HepG2 (cell line): ENCODE measurements around the gene KPNB1. TPM values are rescaled to one million over a fixed set of nuclear protein-coding genes. Genes with fewer than 3 reads are reported as not detected.
A peak's percentile ranks its signal among the peaks of the same experiment; 100 is the strongest.

Experiments
- CEBPG ChIP-seq: IDR thresholded peaks from 2 replicates; pipeline ENCODE4 v1.6.1; 2016
- HMG20A ChIP-seq: IDR thresholded peaks from 2 replicates; pipeline ENCODE4 v1.6.1; 2016; ENCODE audit warnings: borderline replicate concordance
- HNF1A ChIP-seq, 2 experiments: sonication (generic) in 1 of 2; formaldehyde crosslinking in 1 of 2; IDR thresholded peaks; 2 replicates each; pipeline versions ENCODE4 v1.4.0 to v1.6.1; 2016 to 2020; ENCODE audit warnings: borderline replicate concordance in 1 of 2, low read depth in 1 of 2, mild to moderate bottlenecking in 1 of 2, missing genetic modification reagents in 1 of 2
- JDP2 ChIP-seq: sonication (generic); formaldehyde crosslinking; IDR thresholded peaks from 2 replicates; pipeline ENCODE4 v1.8.1; 2022; ENCODE audit warnings: missing genetic modification reagents, borderline replicate concordance
- NCOA1 ChIP-seq: sonication (generic); formaldehyde crosslinking; IDR thresholded peaks from 2 replicates; pipeline ENCODE4 v1.9.0; 2021; ENCODE audit warnings: missing genetic modification reagents
- POLR2A ChIP-seq, 2 experiments: IDR thresholded peaks; 2 replicates each; pipeline ENCODE4 v1.6.1; 2011; ENCODE audit warnings: low read depth in 2 of 2, low read length in 2 of 2, mild to moderate bottlenecking in 1 of 2, moderate library complexity in 1 of 2; ENCODE audit not compliant: insufficient read depth in 1 of 2
- PPARG ChIP-seq: conservative IDR thresholded peaks from 2 replicates; pipeline ENCODE4 v1.6.1; 2016; ENCODE audit warnings: missing biosample characterization, missing genetic modification reagents
- SMARCE1 ChIP-seq: fragments of 450-650 bp; IDR thresholded peaks from 2 replicates; pipeline ENCODE4 v1.6.1; 2017; ENCODE audit warnings: borderline replicate concordance
- SNAPC5 ChIP-seq: sonication (generic); formaldehyde crosslinking; IDR thresholded peaks from 2 replicates; pipeline ENCODE4 v1.8.1; 2023; ENCODE audit warnings: mild to moderate bottlenecking, missing genetic modification reagents, borderline replicate concordance
- TIGD3 ChIP-seq: sonication (generic); formaldehyde crosslinking; IDR thresholded peaks from 2 replicates; pipeline ENCODE4 v1.5.1; 2020; ENCODE audit warnings: mild to moderate bottlenecking, missing genetic modification reagents, borderline replicate concordance
- ZEB1 ChIP-seq: IDR thresholded peaks from 2 replicates; pipeline ENCODE4 v1.6.1; 2012; ENCODE audit warnings: mild to moderate bottlenecking, low read depth, inconsistent platforms; ENCODE audit not compliant: insufficient replicate concordance
- ZNF317 ChIP-seq: sonication (generic); formaldehyde crosslinking; IDR thresholded peaks from 2 replicates; pipeline ENCODE4 v1.5.0; 2020; ENCODE audit warnings: mild to moderate bottlenecking, missing genetic modification reagents
- ZNF543 ChIP-seq: sonication (generic); formaldehyde crosslinking; IDR thresholded peaks from 2 replicates; pipeline ENCODE4 v1.4.0; 2020; ENCODE audit warnings: mild to moderate bottlenecking, missing genetic modification reagents
- polyA plus RNA-seq, 8 experiments: library from polyadenylated mRNA; depleted of rRNA in 3 of 8; stranded (reverse) in 7 of 8; unstranded in 1 of 8; fragments of >200 nt; fragmentation: Illumina TruSeq in 4 of 8; extraction: Trizol in 4 of 8; gene quantifications; 2 replicates each; pipeline versions ENCODE4 v1.2.1 to v1.2.3, GENCODE V29; 2011 to 2016; ENCODE audit warnings: low read depth in 4 of 8, missing spikeins in 1 of 8, mixed read lengths in 1 of 8; ENCODE audit not compliant: insufficient read depth in 1 of 8
- total RNA-seq, 5 experiments: library from RNA; depleted of rRNA; stranded (reverse); fragments of >200 nt; fragmentation: Illumina TruSeq; extraction: Trizol; gene quantifications; 2 replicates each; pipeline ENCODE4 v1.2.3, GENCODE V29; 2016; ENCODE audit warnings: low read depth in 1 of 5
- TF ChIP-seq, protein P1 (sequence below): sonication (generic); formaldehyde crosslinking; IDR thresholded peaks from 2 replicates; pipeline ENCODE4 v1.5.0; 2020; ENCODE audit warnings: mild to moderate bottlenecking, missing genetic modification reagents, borderline replicate concordance
- TF ChIP-seq, protein P2 (sequence below): sonication (generic); formaldehyde crosslinking; IDR thresholded peaks from 2 replicates; pipeline ENCODE4 v1.4.0; 2020; ENCODE audit warnings: missing genetic modification reagents, mild to moderate bottlenecking, borderline replicate concordance

The KPNB1 gene
- total and polyA plus RNA-seq, 2 of the 13 experiments (the other 11 are each of a cell fraction or from before 2014, with no cell fraction given) = 164 to 424 TPM

DNA sequence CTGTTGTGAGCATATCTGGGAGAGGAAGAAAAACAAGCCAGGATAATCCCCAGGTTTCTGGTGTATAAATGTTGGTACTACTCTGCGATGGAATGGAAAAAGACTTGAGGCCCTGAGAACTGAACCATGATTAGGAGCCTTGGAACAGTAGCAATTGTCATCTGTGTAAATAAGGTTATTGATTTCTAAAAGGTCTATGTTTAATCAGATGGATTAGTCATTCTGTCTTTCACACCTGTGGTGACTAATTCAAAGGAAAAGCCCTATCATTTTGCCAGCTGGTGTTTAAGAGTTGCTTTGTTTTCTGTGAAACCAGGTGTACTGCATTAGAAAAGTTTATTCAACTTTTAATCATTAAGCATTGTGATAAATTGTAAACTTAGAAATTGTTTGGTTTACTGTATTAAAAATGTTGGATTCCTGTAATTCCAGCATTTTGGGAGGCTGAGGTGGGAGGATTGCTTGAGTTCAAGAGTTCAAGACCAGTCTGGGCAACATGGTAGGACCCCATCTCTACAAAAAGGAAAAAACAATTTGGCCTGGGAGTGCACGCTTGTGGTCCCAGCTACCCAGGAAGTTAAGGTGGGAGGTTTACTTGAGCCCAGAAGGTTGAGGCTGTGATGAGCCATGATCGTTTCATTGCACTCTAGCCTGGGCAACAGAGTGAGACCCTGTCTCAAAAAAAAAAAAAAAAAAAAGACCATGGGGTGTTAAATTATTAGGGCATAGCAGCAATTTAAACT, 29.0 kb upstream of the KPNB1 start (continued):
- peak; percentile 58; the same call in 1 of the 2 replicates for TF ChIP-seq HNF1A (IDR thresholded peaks at IDR 0.05; ENCODE audit: low read depth)
- no peak for TF ChIP-seq HNF1A (CRISPR knock-in tag; IDR thresholded peaks at IDR 0.05; ENCODE audit: borderline replicate concordance)
- TF ChIP-seq SMARCE1 = peak; percentile 69; the same call in 1 of the 2 replicates
- TF ChIP-seq, protein P1, sequence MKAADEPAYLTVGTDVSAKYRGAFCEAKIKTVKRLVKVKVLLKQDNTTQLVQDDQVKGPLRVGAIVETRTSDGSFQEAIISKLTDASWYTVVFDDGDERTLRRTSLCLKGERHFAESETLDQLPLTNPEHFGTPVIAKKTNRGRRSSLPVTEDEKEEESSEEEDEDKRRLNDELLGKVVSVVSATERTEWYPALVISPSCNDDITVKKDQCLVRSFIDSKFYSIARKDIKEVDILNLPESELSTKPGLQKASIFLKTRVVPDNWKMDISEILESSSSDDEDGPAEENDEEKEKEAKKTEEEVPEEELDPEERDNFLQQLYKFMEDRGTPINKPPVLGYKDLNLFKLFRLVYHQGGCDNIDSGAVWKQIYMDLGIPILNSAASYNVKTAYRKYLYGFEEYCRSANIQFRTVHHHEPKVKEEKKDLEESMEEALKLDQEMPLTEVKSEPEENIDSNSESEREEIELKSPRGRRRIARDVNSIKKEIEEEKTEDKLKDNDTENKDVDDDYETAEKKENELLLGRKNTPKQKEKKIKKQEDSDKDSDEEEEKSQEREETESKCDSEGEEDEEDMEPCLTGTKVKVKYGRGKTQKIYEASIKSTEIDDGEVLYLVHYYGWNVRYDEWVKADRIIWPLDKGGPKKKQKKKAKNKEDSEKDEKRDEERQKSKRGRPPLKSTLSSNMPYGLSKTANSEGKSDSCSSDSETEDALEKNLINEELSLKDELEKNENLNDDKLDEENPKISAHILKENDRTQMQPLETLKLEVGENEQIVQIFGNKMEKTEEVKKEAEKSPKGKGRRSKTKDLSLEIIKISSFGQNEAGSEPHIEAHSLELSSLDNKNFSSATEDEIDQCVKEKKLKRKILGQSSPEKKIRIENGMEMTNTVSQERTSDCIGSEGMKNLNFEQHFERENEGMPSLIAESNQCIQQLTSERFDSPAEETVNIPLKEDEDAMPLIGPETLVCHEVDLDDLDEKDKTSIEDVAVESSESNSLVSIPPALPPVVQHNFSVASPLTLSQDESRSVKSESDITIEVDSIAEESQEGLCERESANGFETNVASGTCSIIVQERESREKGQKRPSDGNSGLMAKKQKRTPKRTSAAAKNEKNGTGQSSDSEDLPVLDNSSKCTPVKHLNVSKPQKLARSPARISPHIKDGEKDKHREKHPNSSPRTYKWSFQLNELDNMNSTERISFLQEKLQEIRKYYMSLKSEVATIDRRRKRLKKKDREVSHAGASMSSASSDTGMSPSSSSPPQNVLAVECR (CRISPR knock-in tag) = no peak
- TF ChIP-seq ZNF317 (CRISPR knock-in tag) = no peak
- no peak for TF ChIP-seq SNAPC5 (CRISPR knock-in tag)
- TF ChIP-seq CEBPG (CRISPR knock-in tag) = no peak
- no peak for TF ChIP-seq POLR2A (IDR thresholded peaks at IDR 0.05; ENCODE audit: insufficient read depth in 1 of 2, low read depth in 2 of 2, low read length in 2 of 2)
- no peak for TF ChIP-seq PPARG (CRISPR knock-in tag)
- no peak for TF ChIP-seq ZNF543 (CRISPR knock-in tag)
- peak; percentile 68; the same call in 1 of the 2 replicates for TF ChIP-seq HMG20A (CRISPR knock-in tag)
- TF ChIP-seq JDP2 (CRISPR knock-in tag) = no peak
- TF ChIP-seq NCOA1 = no peak
- no peak for TF ChIP-seq ZEB1
- TF ChIP-seq TIGD3 (CRISPR knock-in tag) = no peak
- TF ChIP-seq, protein P2, sequence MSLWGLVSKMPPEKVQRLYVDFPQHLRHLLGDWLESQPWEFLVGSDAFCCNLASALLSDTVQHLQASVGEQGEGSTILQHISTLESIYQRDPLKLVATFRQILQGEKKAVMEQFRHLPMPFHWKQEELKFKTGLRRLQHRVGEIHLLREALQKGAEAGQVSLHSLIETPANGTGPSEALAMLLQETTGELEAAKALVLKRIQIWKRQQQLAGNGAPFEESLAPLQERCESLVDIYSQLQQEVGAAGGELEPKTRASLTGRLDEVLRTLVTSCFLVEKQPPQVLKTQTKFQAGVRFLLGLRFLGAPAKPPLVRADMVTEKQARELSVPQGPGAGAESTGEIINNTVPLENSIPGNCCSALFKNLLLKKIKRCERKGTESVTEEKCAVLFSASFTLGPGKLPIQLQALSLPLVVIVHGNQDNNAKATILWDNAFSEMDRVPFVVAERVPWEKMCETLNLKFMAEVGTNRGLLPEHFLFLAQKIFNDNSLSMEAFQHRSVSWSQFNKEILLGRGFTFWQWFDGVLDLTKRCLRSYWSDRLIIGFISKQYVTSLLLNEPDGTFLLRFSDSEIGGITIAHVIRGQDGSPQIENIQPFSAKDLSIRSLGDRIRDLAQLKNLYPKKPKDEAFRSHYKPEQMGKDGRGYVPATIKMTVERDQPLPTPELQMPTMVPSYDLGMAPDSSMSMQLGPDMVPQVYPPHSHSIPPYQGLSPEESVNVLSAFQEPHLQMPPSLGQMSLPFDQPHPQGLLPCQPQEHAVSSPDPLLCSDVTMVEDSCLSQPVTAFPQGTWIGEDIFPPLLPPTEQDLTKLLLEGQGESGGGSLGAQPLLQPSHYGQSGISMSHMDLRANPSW = no peak
